Effector memory CD8-positive, alpha-beta T cell (primary cell): ENCODE data around the gene SFTPA2.
"Not testable (repeated sequence)": the region's sequence is repeated elsewhere in the genome, so short reads cannot be mapped to it uniquely, and the experiment has no call there.

Experiments
- ATAC-seq: fragments of 150-1000 bp; cut with Tn5 transposase; replicated peaks from 2 replicates; pipeline ENCODE4 v1.10.0; 2021; ENCODE audit warnings: mild to moderate bottlenecking, moderate library complexity
- DNase-seq, 3 experiments: peaks; one replicate each; pipeline ENCODE4 v3.0.0; 2021
- H3K27ac Mint-ChIP-seq, 2 donors: one replicate each; pipeline ENCODE4 v1.8.0; 2022; ENCODE audit warnings: mild to moderate bottlenecking in 2 of 2, mixed read lengths in 2 of 2, moderate library complexity in 2 of 2
- H3K27me3 Mint-ChIP-seq, 2 donors: one replicate each; pipeline ENCODE4 v1.8.0; 2022; ENCODE audit warnings: mixed read lengths in 2 of 2
- H3K36me3 Mint-ChIP-seq: one replicate; pipeline ENCODE4 v1.8.0; 2022; ENCODE audit warnings: mild to moderate bottlenecking, moderate library complexity, mixed read lengths; ENCODE audit not compliant: insufficient read depth
- H3K4me1 Mint-ChIP-seq, 2 donors: one replicate each; pipeline ENCODE4 v1.8.0; 2022; ENCODE audit warnings: low read depth in 2 of 2, mixed read lengths in 2 of 2
- H3K4me3 Mint-ChIP-seq, 2 donors: one replicate each; pipeline ENCODE4 v1.8.0; 2022; ENCODE audit warnings: mild to moderate bottlenecking in 2 of 2, mixed read lengths in 2 of 2, moderate library complexity in 2 of 2
- H3K9me3 Mint-ChIP-seq, 2 donors: one replicate each; pipeline ENCODE4 v1.8.0; 2022; ENCODE audit warnings: mixed read lengths in 2 of 2
- total RNA-seq, 9 experiments: gene quantifications; one replicate each; lab custom pipeline; 2026; lab: John Stamatoyannopoulos, UW

SFTPA2 gene
- 0 to 0.06 (median 0) reads per million in 9 experiments for total RNA-seq

GRCh38 chr10:79560160-79560709 is at the start of gene SFTPA2:
SFTPA2 (minus strand) TSS chr10:79560407; CDS start chr10:79559483, 924 bp downstream.
- Mint-ChIP-seq H3K27me3 (peaks cover 25 to 32% of the 10 kb centered on the region in 2 donors), H3K4me3 (no peak within 1 kb of the TSS), H3K36me3 (no peaks in the 10 kb centered on the region), H3K27ac (no peak within 1 kb of the TSS), H3K9me3 (no peaks in the 10 kb centered on the region), H3K4me1 (peaks cover 4 to 7% of the 10 kb centered on the region in 2 donors)
- DNase-seq (no peak), ATAC-seq (no peak)

GRCh38 chr10:79608505-79609375 is 48.5 kb upstream of the SFTPA2 start:
- Mint-ChIP-seq H3K9me3 (no peaks in the 10 kb centered on the region), H3K4me3 (no peak overlapping the region), H3K36me3 (peaks cover 4% of the 10 kb centered on the region), H3K4me1 (no peaks in the 10 kb centered on the region), H3K27ac (no peak overlapping the region), H3K27me3 (peaks cover 9 to 42% of the 10 kb centered on the region in 2 donors)
- ATAC-seq, result no peak
- peak in 1 of 3 experiments; percentile 9 for DNase-seq

DNA sequence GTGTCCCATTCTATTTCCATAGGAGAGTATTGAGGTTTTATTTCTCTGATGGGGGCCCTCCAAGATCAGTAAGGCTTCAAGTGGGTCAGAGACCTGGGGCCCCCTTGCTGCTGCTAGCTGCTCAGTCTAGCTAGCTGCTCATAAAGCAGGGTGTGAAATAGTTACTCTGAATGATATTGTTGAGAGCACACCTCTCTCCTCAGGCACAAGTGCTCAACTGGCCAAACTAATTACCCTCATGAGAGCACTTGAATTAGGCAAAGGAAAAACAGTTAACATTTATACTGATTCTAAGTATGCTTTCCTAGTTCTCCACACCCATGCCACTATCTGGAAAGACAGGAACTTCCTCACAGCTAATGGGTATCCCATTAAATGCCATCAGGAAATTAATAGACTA is 45.1 kb upstream of the SFTPA2 start:
- H3K4me3 Mint-ChIP-seq, result no peak overlapping the region
- no peaks in the 10 kb centered on the region for H3K4me1 Mint-ChIP-seq
- DNase-seq, result no peak
- H3K27ac Mint-ChIP-seq, result no peak overlapping the region
- H3K27me3 Mint-ChIP-seq, result peaks cover 18 to 31% of the 10 kb centered on the region in 2 donors
- H3K9me3 Mint-ChIP-seq, result no peaks in the 10 kb centered on the region
- ATAC-seq, result no peak
- H3K36me3 Mint-ChIP-seq, result peaks cover 4% of the 10 kb centered on the region

GRCh38 chr10:79604294-79604693 is 44.1 kb upstream of the SFTPA2 start:
- Mint-ChIP-seq H3K27me3 (peaks cover 24% of the 10 kb centered on the region in 2 donors), H3K4me3 (no peak overlapping the region), H3K4me1 (no peaks in the 10 kb centered on the region), H3K36me3 (peaks cover 4% of the 10 kb centered on the region), H3K27ac (no peak overlapping the region), H3K9me3 (no peaks in the 10 kb centered on the region)
- DNase-seq (no peak), ATAC-seq (no peak)

- H3K36me3 Mint-ChIP-seq, result peaks cover 4% of the 10 kb centered on the region
- no peak for ATAC-seq
Observed at GRCh38 chr10:79602953-79603352, 42.7 kb upstream of the SFTPA2 start.

GRCh38 chr10:79601939-79602338 is 41.7 kb upstream of the SFTPA2 start:
- Mint-ChIP-seq H3K36me3 (peaks cover 4% of the 10 kb centered on the region), H3K27me3 (peaks cover 8 to 29% of the 10 kb centered on the region in 2 donors), H3K4me1 (no peaks in the 10 kb centered on the region), H3K27ac (no peak overlapping the region), H3K9me3 (peaks cover 0 to 2% of the 10 kb centered on the region in 2 donors), H3K4me3 (no peak overlapping the region)
- ATAC-seq (no peak), DNase-seq (no peak)

More at GRCh38 chr10:79602953-79603352, 42.7 kb upstream of the SFTPA2 start:
- H3K27me3 Mint-ChIP-seq, result peaks cover 13 to 25% of the 10 kb centered on the region in 2 donors
- H3K9me3 Mint-ChIP-seq, result no peaks in the 10 kb centered on the region
- H3K4me1 Mint-ChIP-seq, result no peaks in the 10 kb centered on the region
- no peak overlapping the region for H3K27ac Mint-ChIP-seq
- DNase-seq, result no peak
- no peak overlapping the region for H3K4me3 Mint-ChIP-seq

GRCh38 chr10:79599644-79600043 is 39.4 kb upstream of the SFTPA2 start:
- H3K4me3 Mint-ChIP-seq, ATAC-seq, DNase-seq, H3K9me3 Mint-ChIP-seq, H3K4me1 Mint-ChIP-seq, H3K27ac Mint-ChIP-seq, H3K36me3 Mint-ChIP-seq: not testable (repeated sequence)
- H3K27me3 Mint-ChIP-seq, result peaks cover 29 to 45% of the 10 kb centered on the region in 2 donors

DNA sequence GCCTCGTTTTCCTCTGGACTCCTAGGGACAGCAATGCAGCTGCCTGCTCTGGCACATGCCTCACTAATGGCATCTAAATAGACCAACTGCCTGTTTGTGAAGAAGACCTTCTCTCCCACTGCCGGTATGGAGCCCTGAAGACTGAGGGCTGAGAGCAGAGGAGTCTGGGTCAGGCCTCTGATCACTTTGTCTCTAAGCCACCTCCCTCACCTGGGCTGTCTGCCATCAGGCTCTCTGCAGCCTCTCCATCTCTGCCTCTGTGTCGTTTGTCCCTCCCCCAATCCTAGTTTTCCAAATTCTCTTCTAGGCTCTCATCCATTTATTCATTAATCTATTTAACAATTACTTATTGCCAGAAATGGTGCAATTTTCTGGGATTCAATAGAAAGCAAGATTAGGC is 35.3 kb upstream of the SFTPA2 start:
- ATAC-seq (no peak), DNase-seq (no peak)
- peaks cover 51 to 55% of the 10 kb centered on the region in 2 donors for H3K27me3 Mint-ChIP-seq
- peaks cover 0 to 2% of the 10 kb centered on the region in 2 donors for H3K9me3 Mint-ChIP-seq
- no peaks in the 10 kb centered on the region for H3K36me3 Mint-ChIP-seq
- H3K27ac Mint-ChIP-seq, result no peak overlapping the region
- H3K4me3 Mint-ChIP-seq, result no peak overlapping the region
- H3K4me1 Mint-ChIP-seq, result no peaks in the 10 kb centered on the region

GRCh38 chr10:79594565-79594964 is 34.4 kb upstream of the SFTPA2 start:
- H3K27ac Mint-ChIP-seq, DNase-seq, H3K9me3 Mint-ChIP-seq, H3K4me1 Mint-ChIP-seq, ATAC-seq, H3K4me3 Mint-ChIP-seq, H3K36me3 Mint-ChIP-seq: not testable (repeated sequence)
- H3K27me3 Mint-ChIP-seq, result peaks cover 57 to 60% of the 10 kb centered on the region in 2 donors

- Mint-ChIP-seq H3K27ac (no peak overlapping the region), H3K36me3 (no peaks in the 10 kb centered on the region), H3K4me1 (no peaks in the 10 kb centered on the region), H3K9me3 (peaks cover 0 to 2% of the 10 kb centered on the region in 2 donors), H3K4me3 (no peak overlapping the region), H3K27me3 (peaks cover 60 to 71% of the 10 kb centered on the region in 2 donors)
- ATAC-seq, result no peak
- no peak for DNase-seq
Observed at GRCh38 chr10:79593377-79593776, 33.2 kb upstream of the SFTPA2 start.

- H3K36me3 Mint-ChIP-seq, result no peaks in the 10 kb centered on the region
- H3K9me3 Mint-ChIP-seq, result no peaks in the 10 kb centered on the region
- DNase-seq (no peak), ATAC-seq (no peak)
- peaks cover 56 to 62% of the 10 kb centered on the region in 2 donors for H3K27me3 Mint-ChIP-seq
- H3K4me1 Mint-ChIP-seq, result no peaks in the 10 kb centered on the region
- H3K27ac Mint-ChIP-seq, result no peak overlapping the region
- H3K4me3 Mint-ChIP-seq, result no peak overlapping the region
Observed at GRCh38 chr10:79588800-79589199, 28.6 kb upstream of the SFTPA2 start.

DNA sequence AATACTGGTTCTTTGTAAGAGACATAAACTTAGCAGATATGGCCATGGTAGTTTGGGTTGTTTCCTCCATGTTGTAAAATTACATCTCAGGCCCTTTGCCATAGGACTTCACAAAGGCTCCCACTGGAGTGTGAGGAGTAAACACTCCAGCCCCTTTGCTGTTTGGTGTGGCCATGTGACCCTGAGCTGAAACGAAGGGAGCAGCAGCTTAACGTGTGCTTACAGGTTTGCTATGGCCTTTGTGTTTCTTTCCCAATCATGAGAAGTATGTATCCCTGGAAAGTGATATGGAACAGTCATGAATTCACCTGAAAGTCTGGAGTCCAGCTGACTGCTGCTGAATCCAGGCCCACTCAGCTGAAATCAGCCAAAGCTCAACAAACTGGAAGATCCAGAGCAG is 26.7 kb upstream of the SFTPA2 start:
- Mint-ChIP-seq H3K27ac (no peak overlapping the region), H3K36me3 (no peaks in the 10 kb centered on the region), H3K4me1 (no peaks in the 10 kb centered on the region), H3K4me3 (no peak overlapping the region), H3K27me3 (peaks cover 56 to 60% of the 10 kb centered on the region in 2 donors), H3K9me3 (no peaks in the 10 kb centered on the region)
- DNase-seq (no peak), ATAC-seq (no peak)

DNA sequence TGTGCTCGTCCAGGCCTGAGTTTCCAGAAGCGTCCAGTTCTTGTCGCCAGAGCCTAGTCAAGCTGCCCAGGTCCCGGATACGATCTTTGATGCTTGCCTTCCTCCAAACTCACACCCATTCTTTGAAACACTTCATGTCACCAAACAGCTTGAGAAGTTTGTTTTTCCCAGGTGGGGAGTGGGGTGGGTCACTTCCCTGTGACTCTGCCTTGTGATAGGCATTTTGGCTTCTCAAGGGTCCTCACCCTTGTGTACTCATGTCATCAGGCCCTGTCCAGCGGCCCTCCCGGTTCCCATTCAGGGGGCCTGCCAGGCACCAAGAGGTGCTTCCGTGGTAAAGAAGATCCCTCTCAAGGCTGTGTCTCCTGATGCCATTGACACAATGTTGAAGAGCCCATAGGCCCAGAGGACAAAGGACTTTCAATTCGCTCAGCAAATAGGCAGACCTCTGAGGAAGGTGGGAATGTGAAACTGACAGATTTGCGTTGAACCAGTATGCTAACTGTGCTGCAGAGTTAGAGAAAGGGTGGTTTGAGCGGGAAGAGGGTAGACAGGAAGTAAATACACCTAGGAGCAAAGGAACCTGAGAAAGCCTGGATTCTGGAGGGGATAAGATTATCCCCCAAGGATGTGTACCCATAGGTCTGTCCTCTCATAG is 25.8 kb upstream of the SFTPA2 start:
- DNase-seq (no peak), ATAC-seq (no peak)
- no peaks in the 10 kb centered on the region for H3K36me3 Mint-ChIP-seq
- H3K4me1 Mint-ChIP-seq, result no peaks in the 10 kb centered on the region
- H3K27ac Mint-ChIP-seq, result no peak overlapping the region
- no peak overlapping the region for H3K4me3 Mint-ChIP-seq
- peaks cover 51 to 52% of the 10 kb centered on the region in 2 donors for H3K27me3 Mint-ChIP-seq
- no peaks in the 10 kb centered on the region for H3K9me3 Mint-ChIP-seq
